ENCODE results near the gene GAGE10.
A peak's percentile ranks its signal among the peaks of the same experiment; 100 is the strongest.
"Not testable (repeated sequence)": the region's sequence is repeated elsewhere in the genome, so short reads cannot be mapped to it uniquely, and the experiment has no call there.

Gene GAGE10

GRCh38 chrX:49276207-49276606 is 27.2 kb upstream of the GAGE10 start:
- DNase-seq (ENCODE audit: low read depth in 3 of 3, low spot score in 1 of 3): no peak

- no peak for DNase-seq (ENCODE audit: low read depth in 3 of 3, low spot score in 1 of 3)
Measured at GRCh38 chrX:49276671-49277534, 26.5 kb upstream of the GAGE10 start.

DNA sequence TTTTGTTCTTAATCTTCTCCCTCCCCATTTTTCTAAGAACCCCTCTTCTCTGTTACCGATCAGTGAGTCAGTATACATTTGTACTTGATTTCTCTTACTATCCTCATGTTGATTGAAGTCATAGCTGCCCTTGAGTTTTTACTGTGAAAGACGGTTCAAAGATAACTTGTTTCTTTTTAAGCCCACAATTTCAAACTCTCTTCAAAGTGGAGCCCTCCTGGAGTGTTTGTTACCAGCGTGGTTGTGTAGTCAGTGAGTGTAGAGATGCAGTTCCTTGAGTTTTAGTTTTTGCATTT is 26.0 kb upstream of the GAGE10 start:
- DNase-seq (ENCODE audit: low read depth in 3 of 3, low spot score in 1 of 3): no peak

GRCh38 chrX:49278081-49278480 is 25.4 kb upstream of the GAGE10 start:
- no peak for DNase-seq (ENCODE audit: low read depth in 3 of 3, low spot score in 1 of 3)

- DNase-seq (ENCODE audit: low read depth in 3 of 3, low spot score in 1 of 3): no peak
Measured at GRCh38 chrX:49282647-49283011, 20.8 kb upstream of the GAGE10 start.

DNA sequence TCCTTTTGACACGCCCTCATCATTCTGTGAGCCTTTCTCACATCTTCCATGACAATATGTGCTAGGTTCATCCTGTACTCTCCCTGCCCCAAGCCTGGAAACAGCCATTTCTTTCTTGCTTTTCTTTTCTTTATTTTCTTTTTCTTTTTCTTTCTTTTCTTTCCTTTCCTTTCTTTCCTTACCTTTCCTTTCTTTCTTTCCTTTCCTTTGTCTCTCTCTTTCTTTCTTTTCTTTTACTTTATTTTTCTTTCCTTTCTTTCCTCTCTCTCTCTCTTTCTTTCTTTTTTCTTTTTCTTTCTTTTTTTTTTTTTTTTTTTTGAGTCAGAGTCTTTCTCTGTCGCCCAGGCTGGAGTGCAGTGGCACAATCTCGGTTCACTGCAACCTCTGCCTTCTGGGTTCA is 19.2 kb upstream of the GAGE10 start:
- DNase-seq (ENCODE audit: low read depth in 3 of 3, low spot score in 1 of 3): no peak

GRCh38 chrX:49286136-49286535 is 17.3 kb upstream of the GAGE10 start:
- no peak for DNase-seq (ENCODE audit: low read depth in 3 of 3, low spot score in 1 of 3)

- DNase-seq (ENCODE audit: low read depth in 3 of 3, low spot score in 1 of 3): no peak
Measured at GRCh38 chrX:49286581-49286980, 16.9 kb upstream of the GAGE10 start.

DNA sequence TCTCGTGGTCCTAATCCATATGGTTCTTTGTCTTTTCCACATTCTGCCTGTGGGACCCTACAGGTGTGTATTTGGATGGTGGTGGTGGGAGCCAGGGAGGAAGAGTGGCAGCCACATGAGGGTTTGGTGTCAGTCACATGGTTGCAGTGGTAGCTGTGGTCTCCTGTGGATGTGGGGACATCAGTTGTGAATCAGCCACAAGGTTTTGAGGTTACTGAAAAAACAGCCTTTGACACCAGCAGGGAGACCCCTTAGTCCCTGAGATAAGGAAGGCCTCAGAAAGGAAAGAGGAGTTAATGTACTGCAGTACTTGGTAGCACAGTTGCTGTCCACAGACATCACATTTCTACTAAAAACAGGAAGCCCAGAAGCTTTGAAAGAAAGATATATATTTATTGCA is 15.8 kb upstream of the GAGE10 start:
- no peak for DNase-seq (ENCODE audit: low read depth in 3 of 3, low spot score in 1 of 3)

- DNase-seq (ENCODE audit: low read depth in 3 of 3, low spot score in 1 of 3): no peak
Measured at GRCh38 chrX:49290215-49290614, 13.2 kb upstream of the GAGE10 start.

- DNase-seq (ENCODE audit: low read depth in 3 of 3, low spot score in 1 of 3): peak in 1 of 3 donors; percentile 57
Measured at GRCh38 chrX:49291615-49292337, 11.7 kb upstream of the GAGE10 start.

DNA sequence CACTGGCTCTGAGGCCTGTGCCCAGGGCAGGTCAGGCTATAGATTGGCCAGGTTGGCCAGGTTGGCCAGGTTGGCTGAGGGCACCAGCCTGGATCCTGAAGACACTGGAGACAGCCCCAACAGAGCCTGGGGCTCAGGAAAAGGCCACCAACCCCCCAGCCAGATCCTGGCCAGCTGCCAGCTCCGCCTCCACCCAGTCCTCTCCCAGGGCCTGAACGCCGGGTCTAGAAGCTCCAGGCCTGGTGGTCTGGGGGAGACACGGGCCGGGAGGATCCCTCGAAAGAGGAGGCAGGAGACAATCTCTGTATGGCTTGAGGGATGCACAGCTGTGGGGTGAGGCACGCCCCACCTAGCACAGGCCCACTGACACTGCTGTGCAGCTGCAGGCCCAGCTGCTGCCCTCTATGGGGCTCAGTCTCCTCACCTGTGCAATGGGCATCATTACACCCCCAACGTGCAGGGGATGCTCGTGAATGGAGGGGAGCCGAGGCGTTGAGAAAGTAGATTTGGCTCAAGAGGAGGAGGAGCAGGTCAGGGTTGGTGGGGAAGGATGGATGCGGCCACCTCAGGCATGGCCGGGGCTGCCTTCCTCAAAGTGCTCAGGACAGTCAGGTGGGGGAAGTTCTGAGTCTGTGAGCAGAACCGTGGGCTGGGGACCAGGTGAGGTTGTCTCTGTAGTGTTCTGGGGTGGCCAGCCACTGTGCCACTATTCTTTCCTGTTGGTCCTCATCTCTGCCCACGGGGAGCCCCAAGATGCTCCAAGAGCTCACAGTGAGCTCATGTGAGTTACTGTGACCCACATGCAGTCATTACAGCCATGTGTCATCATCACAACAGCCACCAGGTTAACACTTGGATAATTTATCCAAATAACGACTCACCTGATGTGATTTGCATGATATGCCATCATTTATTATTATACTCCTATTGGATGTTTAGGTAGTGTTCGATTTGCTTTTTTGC is 10.8 kb upstream of the GAGE10 start:
- DNase-seq (ENCODE audit: low read depth in 3 of 3, low spot score in 1 of 3): no peak

DNA sequence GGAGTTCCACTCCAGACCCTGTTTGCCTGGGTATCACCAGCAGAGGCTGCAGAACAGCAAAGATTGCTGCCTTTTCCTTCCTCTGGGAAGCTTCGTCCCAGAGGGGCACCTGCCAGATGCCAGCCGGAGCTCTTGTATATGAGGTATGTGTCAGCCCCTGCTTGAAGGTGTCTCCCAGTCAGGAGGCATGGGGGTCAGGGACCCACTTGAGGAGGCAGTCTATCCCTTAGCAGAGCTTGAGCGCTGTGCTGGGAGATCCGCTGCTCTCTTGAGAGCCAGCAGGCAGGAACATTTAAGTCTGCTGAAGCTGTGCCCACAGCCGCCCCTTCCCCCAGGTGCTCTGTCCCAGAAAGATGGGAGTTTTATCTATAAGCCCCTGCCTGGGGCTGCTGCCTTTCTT is 4.2 kb upstream of the GAGE10 start:
- not testable (repeated sequence) for DNase-seq (ENCODE audit: low read depth in 3 of 3, low spot score in 1 of 3)

GRCh38 chrX:49300703-49301102 is 2.7 kb upstream of the GAGE10 start:
- DNase-seq (ENCODE audit: low read depth in 3 of 3, low spot score in 1 of 3): no peak

DNA sequence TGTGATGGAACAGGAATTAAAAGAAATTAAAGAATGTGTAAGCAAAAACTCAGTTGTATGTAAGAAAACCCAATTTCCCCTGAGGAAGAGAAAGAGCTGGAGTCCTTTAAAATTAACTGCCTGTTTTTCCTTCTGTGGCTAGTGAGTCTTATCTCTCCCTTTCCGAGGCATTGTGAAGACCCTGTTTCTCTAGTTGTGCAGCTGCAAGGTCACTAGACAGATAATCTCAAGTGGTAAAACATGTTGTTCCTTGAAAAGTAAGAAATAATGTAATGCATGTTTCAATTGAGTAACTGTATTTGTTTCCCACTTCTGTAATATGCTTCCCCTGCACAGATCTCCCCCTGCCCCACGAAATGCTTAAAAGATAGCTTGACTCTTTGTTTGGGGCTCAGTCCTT is 4.3 kb downstream of the GAGE10 start:
- DNase-seq (ENCODE audit: low read depth in 3 of 3, low spot score in 1 of 3): not testable (repeated sequence)

GRCh38 chrX:49308604-49309269 is 5.3 kb downstream of the GAGE10 start:
- no peak for DNase-seq (ENCODE audit: low read depth in 3 of 3, low spot score in 1 of 3)

DNA sequence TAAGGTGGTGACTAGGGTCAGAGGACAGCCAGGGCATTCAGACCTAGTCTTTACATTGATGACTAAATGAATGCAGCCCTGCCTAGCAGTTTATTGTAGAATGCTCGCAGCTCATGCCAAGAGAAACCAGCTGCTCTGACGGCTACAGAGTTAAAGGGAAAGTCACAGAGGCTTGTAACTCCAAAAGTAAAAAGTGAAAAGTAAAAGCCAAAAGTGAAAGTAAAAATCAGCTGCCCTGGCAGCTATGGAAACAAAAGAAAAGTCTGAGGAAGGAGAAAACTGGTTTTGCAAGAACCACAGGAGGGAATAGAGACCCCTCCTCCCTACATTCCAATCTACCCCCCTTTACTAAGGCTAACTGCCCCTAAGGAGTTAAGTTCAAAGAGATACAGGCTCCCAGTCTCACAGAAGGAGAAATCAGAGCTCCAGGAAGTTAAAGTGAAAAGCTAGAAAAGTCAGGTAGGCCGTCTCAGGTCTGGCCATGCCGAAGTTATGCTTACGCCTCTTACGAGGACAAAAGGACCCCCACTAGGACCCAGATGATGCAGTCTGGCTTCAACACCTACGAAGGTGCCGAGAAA is 6.0 kb downstream of the GAGE10 start:
- no peak for DNase-seq (ENCODE audit: low read depth in 3 of 3, low spot score in 1 of 3)

- DNase-seq (ENCODE audit: low read depth in 3 of 3, low spot score in 1 of 3): no peak
Measured at GRCh38 chrX:49310371-49310770, 6.9 kb downstream of the GAGE10 start.

DNA sequence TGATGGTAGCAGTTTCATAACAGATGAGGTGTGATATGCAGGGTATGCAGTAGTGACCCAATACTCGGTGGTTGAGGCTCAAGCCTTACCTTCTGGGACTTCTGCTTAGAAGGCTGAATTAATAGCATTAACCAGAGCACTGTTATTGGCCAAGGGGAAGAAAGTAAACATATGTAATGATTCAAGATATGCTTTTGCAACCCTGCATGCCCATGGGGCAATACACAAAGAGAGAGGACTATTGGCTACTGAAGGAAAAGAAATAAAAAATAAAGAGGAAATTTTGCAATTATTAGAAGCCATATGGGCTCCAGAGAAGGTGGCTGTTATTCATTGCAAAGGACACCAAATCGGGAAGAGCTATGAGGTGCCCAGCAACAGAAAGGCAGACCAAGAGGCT is 8.7 kb downstream of the GAGE10 start:
- DNase-seq (ENCODE audit: low read depth in 3 of 3, low spot score in 1 of 3): no peak

DNA sequence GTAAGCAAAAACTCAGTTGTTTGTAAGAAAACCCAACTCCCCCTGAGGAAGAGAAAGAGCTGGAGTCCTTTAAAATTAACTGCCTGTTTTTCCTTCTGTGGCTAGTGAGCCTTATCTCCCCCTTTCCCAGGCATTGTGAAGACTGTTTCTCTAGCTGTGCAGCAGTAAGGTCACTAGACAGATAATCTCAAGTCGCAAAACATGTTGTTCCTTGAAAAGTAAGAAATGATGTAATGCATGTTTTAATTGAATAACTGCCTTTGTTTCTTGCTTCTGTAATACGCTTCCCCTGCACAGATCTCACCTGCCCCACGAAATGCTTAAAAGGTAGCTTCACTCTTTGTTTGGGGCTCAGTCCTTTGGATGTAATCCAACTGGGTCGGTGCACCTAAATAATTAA is 12.6 kb downstream of the GAGE10 start:
- DNase-seq (ENCODE audit: low read depth in 3 of 3, low spot score in 1 of 3): no peak

- not testable (repeated sequence) for DNase-seq (ENCODE audit: low read depth in 3 of 3, low spot score in 1 of 3)
Measured at GRCh38 chrX:49321737-49322136, 18.3 kb downstream of the GAGE10 start, which contains the start of gene GAGE12J. Gene GAGE12J, plus strand, starts transcription at chrX:49322037. Its CDS starts 1,157 bp downstream, at chrX:49323194.
